Measurements from ENCODE around the gene CDKN2C.

The CDKN2C gene

DNA sequence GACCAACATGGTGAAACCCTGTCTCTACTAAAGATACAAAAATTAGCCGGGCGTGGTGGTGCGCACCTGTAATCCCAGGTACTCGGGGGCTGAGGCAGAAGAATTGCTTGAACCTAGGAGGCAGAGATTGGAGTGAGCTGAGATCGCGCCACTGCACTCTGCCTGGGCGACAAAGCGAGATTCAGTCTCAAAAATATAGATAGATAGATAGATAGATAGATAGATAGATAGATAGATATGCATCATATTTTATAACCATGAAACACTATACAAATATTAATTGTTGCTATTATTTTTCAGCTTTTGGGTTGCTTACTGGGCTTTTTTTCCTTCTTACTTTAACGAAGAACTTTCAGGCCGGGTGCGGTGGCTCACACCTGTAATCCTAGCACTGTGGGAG, 5.2 kb upstream of the CDKN2C start:
- DNase-seq (ENCODE audit: low read depth in 3 of 3), result no peak

DNA sequence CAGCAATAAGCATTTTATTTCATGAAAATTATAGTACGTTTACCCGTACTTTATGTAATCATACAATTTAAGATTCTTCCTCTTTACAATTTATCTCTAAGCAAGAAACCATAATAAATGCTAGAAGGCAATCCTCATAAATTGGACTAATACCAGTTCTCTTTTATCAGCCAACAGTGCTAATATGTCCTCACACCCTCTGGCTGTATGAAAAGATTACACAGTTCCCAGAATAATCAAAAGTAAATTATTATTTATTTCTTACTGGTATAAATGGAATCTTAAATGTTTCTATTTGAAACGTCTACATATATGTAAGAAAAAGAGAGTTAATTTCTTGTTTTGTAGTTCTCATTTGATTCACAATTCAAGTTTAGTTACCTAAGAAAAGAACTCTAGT, 3.1 kb upstream of the CDKN2C start:
- DNase-seq (ENCODE audit: low read depth in 3 of 3), result no peak

DNA sequence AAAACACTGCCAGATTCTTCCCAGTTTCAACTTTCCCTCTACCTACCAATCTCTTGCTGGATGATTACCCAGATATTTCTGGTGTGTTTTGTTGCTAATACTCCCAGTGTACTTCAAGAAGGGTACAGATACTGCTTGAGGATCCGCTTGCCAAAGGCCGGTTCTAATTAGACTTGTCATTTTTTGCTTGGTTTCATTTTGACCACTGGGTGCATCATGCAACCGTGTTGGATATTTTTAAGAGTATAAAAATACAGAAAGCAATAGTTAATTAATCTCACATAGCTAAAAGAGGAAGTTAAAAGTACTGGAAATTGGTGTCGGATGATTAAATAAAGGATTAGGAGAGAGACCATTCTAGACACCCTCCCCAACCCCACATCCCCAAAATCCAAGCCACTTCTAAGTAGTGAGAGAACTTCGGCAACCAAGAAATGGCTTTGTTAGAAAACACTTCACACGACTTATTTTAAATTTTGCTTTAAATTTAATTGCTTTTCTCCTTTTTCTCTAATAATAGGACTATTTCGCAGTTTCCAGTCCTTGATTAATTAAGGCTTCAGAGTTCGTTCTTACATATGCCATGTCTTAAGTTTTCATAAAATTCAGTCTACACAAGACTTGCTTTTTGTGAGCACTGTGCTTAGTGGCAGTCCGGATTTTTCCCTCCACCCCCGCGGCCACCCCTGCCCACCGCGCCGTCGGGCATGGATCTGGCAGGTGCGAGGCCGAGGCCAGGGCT, 2.5 kb upstream of the CDKN2C start:
- no peak for DNase-seq (ENCODE audit: low read depth in 3 of 3)

DNA sequence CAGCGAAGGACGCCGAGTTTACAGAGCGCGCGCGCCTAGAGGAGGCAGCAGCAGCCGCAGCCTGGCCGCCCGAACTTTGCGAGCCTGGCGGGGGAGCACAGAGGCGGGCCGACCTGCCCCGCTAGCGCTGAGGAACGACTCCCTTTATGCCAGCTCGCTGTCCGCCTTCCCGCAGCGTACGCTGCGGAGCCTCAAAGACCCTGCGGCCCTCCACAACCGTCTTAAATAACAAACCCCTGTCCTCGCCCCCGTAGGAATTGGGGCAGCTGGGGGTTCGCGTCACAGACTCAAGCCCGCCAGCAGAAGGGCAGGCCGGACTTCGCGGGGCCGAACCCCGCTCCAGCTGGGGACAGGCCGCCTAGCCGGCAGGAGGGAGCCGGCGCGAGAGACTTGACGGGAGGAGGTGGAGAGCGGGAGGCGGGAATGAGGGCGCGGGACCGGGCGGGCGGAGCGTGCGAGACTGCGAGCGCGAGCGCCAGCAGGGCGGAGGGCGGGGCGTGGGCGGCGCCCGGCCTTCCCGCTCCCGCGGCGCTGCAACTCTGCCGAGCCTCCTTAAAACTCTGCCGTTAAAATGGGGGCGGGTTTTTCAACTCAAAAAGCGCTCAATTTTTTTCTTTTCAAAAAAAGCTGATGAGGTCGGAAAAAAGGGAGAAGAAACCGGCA, 1.8 kb upstream of the CDKN2C start:
- peak; percentile 64 to 69 (median 68) for DNase-seq (ENCODE audit: low read depth in 3 of 3)

DNA sequence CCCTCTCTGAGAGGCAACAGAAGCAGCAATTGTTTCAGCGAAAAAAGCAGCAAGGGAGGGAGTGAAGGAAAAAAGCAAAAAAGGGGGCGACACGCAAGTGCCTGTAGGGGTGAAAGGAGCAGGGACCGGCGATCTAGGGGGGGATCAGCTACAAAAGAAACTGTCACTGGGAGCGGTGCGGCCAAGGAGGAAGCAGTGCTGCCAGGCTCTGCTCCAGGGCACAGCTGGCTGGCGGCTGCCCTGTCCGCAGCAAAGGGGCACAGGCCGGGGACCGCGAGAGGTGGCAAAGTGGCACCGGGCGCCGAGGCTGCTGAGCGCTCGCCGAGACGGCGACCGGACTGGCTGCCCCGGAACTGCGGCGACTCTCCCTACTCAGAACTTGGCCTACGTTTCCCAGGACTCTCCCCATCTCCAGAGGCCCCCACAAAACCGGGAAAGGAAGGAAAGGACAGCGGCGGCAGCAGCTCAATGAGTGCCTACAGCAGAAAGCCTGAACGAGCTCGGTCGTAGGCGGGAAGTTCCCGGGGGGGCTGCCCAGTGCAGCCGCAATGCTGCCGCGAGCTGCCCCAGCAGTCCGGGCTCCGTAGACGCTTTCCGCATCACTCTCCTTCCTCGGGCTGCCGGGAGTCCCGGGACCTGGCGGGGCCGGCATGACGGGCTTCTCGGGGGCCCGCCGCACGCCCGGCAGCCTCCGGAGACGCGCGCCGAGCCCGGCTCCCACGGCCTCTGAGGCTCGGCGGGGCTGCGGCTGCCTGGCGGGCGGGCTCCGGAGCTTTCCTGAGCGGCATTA, 1.0 kb upstream of the CDKN2C start:
- DNase-seq (ENCODE audit: low read depth in 3 of 3), result peak in 2 of 3 experiments; percentile 16 to 20

DNA sequence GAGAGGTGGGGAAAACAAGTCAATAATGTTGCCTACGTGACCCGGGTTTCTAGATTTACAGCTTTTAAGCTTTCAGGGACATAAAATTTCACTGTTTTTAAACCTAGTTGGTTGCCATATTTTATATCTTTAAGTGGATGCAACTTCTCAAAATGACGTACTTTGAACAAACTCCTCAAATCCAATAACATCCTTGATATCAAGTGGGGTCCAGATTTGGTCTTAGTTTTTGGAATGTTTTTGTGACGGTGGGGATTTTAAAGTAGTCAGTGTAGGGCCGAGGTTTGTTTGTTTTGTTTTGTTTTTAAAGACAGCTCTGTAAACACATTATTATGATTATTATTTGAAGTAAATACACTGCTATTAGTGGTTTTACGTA, 453 bp downstream of the CDKN2C start:
- DNase-seq (ENCODE audit: low read depth in 3 of 3), result no peak

DNA sequence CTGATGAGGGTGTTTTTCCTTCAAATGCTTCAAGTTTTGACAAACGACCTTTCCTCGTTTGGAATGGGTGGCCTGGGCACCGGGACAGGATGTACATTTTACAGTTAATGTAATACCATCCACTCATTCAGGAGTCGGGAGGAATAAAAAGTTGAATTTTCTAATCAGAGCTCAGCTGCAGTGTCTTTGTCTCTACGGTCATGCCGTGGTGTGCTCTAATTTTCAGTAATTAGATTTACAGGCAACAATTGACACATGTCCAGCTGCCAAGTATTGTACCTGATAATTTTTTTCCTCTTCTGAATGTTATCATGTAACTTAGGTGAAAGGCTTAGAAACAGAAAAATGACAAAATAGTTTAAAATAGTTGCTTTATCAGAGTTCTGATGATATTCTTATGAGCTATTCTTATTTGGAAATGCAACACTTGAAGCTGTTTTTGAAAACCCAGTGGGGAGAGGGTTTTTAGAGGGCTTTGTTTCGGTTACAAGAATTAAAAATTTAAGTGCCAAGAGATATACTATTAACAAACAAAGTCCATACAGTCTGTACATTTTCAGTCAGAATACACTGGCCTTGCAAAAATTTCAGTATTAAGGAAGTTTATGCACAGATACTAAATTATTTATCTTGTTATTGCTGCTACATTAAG, 1.0 kb downstream of the CDKN2C start:
- DNase-seq (ENCODE audit: low read depth in 3 of 3), result no peak

DNA sequence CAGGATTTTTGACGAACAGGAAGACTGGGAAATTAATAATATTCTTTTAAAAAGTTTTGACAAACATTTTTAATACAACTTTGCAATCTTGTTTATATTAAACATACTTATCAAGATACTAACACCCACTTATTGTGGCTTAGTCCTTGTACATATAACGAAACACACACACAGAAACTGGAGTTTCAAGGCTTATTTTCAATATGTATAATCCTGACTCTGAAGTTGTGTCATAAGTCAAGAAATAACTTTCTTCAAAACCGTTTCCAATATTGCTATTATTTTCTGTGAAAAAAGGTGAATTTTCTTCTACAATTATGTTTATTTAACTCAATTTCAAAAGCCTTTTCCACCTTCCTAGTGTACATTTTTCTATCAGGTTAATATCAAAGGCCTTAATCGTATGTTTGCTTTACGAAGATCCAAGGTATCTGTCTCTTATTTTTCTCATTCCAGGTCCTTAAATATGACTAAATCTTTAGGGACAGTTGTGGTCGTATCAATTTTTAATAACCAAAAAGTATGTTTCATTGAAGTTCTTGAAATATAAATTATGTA, 1.8 kb downstream of the CDKN2C start:
- DNase-seq (ENCODE audit: low read depth in 3 of 3), result no peak

DNA sequence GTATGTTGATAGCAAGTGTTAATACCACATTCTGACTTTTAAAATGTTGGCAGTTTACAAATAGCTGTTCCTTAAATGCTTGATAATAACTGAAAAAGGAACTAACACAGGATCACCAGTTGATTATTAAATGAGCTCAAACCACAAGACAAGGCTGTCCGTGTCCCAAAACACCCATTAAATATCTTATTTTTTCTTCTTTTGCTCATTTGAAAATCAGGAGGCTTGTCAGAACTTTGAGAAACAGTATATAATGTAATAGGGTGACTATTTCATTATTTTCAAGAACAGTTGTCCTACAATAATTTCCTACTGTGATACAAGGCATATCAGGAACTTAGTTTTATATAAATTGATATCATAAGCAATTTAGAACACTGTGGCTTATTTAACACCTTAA, 2.7 kb downstream of the CDKN2C start:
- no peak for DNase-seq (ENCODE audit: low read depth in 3 of 3)

DNA sequence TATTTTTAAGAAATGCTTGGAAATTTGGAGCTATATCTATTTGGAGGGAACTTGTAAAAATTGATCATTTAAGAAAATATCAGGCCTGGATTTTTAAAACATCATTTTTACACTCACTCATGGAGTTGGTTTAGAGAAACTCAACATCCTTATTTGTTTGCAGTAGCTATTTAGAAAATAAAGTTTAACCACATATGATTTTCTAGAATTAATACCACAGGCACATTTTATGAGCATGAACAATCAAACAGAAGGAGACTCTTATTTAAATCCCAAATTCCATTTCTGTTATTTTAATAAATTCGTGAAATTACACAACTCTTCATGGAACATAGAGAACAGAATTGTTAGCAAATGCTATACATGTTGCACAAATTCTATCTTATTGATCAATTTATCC, 3.2 kb downstream of the CDKN2C start:
- no peak for DNase-seq (ENCODE audit: low read depth in 3 of 3)

DNA sequence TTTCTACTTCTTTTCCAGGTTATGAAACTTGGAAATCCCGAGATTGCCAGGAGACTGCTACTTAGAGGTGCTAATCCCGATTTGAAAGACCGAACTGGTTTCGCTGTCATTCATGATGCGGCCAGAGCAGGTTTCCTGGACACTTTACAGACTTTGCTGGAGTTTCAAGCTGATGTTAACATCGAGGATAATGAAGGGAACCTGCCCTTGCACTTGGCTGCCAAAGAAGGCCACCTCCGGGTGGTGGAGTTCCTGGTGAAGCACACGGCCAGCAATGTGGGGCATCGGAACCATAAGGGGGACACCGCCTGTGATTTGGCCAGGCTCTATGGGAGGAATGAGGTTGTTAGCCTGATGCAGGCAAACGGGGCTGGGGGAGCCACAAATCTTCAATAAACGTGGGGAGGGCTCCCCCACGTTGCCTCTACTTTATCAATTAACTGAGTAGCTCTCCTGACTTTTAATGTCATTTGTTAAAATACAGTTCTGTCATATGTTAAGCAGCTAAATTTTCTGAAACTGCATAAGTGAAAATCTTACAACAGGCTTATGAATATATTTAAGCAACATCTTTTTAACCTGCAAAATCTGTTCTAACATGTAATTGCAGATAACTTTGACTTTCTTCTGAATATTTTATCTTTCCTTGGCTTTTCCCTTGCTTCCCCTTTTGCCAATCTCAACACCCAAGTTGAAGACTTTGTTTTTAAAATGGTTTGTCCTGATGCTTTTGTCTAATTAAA, 4.0 kb downstream of the CDKN2C start:
- no peak for DNase-seq (ENCODE audit: low read depth in 3 of 3)

DNA sequence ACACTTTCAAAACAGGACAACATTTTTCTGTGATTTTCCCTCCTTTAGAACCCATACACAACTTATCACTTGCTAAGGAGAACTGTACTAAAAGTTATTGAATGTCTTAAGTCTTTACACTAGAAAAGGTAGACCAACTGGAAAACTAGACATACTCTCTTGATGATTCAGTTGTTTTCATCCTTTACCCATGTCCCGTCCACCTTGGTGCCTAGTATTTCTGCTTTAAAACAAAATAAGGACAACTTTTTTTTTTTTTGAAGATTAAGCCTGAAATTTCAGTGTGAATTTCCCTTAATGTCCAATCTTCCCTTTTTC, 4.5 kb downstream of the CDKN2C start:
- DNase-seq (ENCODE audit: low read depth in 3 of 3), result no peak

DNA sequence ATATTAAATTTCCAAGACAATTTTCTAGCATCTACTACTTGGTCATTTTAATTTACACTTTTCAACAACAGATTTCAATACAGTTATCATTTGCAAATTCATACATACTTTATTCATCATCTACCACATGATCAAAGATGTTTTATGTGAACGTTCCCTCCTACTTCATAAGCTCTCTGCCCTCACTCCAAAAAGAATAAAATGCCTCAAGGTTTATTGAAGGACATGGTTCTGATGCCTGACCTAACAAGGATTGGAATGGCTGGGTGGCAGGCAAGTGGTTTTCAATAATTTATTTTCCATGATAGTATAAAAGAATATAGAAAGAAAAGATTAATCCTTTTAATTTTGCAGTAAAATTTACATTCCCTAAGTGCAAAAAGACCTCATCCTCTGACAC, 5.4 kb downstream of the CDKN2C start:
- no peak for DNase-seq (ENCODE audit: low read depth in 3 of 3)

DNA sequence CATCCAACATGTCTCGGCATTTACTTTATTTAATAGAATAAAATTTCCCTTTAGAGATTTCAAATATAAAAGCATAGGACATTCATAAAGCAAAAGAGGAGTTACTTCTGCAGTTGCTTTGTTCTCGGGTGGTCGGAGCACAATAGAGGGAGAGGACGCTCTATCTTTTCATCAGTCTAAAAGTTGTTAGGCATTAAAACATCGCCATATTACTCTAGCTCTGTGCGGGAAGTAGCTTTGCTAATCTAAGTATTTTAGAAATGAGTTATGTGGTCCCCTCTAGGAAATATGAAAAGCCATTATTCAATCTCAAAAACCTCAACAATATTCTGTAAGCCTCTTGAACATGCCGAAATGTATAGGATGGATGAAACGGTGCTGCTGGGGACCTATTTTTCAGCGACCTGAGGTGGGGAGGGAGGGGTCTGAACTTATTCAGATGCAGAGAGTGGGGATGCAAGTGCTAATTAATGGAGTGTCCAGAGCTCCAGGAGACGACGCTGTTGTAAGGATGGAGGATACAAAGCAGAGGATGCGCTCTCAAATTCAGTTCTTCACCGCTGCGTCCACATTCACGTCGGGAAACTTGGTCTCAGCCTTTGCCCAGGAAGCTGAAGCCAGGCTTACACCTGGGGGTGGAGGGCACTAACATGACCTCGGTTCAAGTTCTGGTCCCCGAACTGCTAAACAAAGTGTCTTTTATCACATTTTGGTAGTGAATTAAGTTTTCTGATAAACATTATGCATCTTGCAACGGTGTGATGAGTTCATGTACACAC, 6.3 kb downstream of the CDKN2C start:
- no peak for DNase-seq (ENCODE audit: low read depth in 3 of 3)

DNA sequence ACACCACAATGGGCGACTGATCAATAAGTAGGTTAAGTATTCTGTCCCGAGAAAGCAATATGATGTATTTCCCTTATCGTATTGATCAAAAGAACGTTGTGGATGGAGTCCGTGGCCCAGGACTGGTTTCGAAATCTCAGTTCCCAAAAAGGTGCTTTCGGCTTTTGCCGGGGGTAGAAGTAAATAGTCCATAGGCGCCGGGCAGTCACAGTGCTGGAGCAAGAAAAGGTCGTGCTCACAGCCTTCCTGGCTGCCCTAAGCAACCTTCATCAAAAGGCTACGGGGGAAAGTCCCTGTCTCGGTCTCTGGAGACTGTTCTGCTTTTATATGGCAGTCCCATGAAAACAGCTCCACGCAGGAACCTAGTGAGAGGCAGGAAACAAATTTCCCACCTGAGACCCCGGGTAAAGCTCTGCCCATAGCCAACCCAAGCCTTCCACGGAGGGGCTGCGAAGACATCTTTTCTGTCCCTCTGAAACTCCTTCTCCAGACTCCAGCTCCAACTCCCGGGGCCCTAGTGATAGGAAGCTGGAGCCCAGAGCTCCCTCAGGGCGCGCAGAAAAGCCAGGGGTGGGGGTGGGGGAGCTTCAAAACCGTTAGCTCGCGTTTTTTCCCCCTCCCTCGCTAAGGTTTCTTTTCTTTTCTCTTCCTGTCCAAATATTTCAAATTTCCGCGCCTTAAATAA, 7.0 kb downstream of the CDKN2C start:
- peak in 1 of 3 experiments; percentile 4 for DNase-seq (ENCODE audit: low read depth in 3 of 3)

DNA sequence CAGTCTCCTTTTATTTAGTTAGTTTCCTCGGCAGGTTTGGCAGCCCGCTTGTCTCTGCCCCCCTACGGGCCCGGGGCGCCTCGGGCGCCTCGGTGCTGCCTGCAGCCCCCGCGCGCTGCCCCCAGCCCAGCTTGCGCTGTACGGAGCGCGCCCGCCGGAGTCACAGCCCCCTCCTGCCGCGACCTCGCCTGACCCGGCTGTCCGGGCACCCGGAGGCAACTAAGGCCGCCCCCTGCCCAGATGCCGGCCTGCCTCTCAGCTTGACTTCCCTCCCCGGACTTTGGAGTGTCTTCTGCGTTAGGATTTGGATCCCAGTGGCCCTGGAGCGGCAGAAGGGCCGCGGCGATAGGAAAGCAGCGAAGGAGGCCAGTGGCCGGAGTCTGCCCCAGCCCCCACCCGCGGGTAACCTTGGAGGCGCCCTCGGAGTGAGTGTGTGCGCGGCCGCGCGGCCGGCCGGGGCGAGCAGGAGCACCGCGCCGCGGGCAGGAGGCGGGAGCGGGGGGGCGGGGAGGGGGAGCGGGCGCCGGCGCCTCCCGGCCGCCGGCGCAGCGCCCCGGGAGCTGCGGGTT, 7.6 kb downstream of the CDKN2C start:
- peak in 1 of 3 experiments; percentile 12 for DNase-seq (ENCODE audit: low read depth in 3 of 3)

DNA sequence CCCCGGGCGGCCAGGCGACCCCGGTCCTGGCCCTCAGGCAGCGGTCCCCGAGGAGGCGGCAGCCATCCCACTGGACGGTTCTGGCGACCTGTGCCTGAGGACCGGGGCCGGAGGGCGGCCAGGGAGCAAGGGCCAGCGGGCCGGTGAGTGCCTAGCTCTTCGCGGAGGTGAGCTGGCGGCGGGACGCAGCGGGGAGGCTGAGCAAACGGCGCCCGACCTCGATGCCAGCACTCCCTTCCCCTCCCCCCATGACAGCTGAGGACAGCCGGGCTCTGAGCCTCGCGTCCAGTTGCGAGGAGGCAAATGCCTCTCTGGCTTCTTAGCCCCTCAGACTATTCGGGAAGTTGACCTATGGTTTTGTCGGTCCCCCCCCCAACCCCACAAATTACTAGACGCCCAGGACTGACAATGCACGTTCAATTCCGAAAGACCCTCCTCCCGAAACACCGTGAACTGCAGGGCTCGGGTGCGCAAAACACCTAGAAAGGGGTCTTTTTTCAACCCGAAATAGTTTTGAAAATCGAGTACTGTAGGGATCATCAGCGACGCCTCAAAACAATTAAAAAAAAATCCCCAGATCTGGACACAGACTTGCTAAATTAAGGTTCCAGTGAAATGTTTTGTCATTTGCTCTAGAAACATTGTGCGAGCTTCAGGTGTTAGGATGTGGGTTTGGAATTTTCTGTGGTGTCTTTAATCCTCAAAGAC, 8.3 kb downstream of the CDKN2C start:
- DNase-seq (ENCODE audit: low read depth in 3 of 3), result peak in 1 of 3 experiments; percentile 14

DNA sequence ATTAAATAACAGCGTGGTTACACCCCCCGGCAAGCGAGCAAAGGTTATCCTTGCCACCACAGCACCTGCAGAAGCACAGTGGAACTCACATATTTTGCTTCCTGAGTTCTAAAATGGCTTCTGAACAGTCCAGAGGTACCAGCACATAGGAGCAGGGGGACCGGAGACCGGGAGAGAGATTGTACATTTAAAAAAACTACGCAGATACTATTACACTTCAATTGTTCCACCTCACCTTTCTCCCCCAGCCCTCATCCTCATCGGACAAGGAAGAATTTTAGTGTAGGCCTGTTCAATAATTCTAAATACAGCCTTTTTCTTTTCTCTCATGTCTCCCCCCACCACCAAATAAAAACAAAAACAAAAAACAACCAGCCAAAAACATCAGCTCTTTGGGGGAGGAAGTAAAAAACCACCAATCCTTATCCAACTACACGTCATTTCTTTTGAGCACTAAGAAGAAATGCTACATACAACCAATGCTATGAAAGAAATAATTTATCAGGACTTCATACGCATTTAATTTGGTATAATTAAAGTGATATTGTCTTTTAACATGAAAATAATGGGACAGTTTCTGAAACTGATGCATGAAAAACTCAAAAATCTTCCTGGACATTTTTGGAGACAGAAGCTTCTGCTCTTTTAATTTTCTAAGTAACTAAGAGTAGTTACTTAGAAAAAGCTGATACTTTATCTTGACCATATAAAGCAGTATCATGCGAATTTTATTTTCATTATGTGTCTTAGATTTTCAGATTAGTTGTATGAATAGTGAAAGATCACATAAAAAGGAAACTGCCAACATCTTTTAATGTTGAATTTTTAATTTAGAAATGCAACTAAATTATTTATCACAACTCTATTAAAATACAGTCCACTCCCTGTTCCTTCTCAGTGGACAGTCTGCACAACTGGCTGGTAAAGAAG, 9.1 kb downstream of the CDKN2C start:
- DNase-seq (ENCODE audit: low read depth in 3 of 3), result no peak
